ENCODE results near the gene AGPS. TPM values are rescaled to one million over a fixed set of nuclear protein-coding genes. Genes with fewer than 3 reads are reported as not detected.

AGPS gene
- total and polyA plus RNA-seq, 10 of the 15 experiments (the other 5 are each of a cell fraction or from before 2014, with no cell fraction given): 7.9 to 54.2 (median 38.7) TPM

- ChIA-PET POLR2A (interaction anchor here (0.6 to 0.9 kb wide), 3 partner anchors 10 to 47 kb away, joined by 3 to 5 read pairs (median 3); no protein-coding TSS in a partner anchor), SMC1A (ENCODE audit: uncharacterized antibody, unreplicated experiment) (interaction anchor here (0.6 to 5.0 kb wide), 8 partner anchors 9 to 230 kb away, joined by 3 to 52 read pairs (median 4); no protein-coding TSS in a partner anchor), CTCF (interaction anchor here (1.3 to 3.9 kb wide), 5 partner anchors 15 to 230 kb away, joined by 3 to 37 read pairs (median 15); no protein-coding TSS in a partner anchor), RAD21 (ENCODE audit: unreplicated experiment) (interaction anchor here (1.1 to 2.1 kb wide), 4 partner anchors 11 to 247 kb away, joined by 3 to 7 read pairs (median 4); no protein-coding TSS in a partner anchor)
- BruUV-seq (replicated peaks): no TSS peak
- H3K36me3 ChIP-seq (ENCODE audit: control insufficient read depth in 2 of 2, insufficient read depth in 2 of 2, low read length in 1 of 2): no peaks in the 10 kb centered on the region
- H3K4me2 ChIP-seq (ENCODE audit: control insufficient read depth, insufficient read depth): 0 out of 2 replicates have a peak overlapping the region, but pooled peaks have one; percentile 39
- ATAC-seq (no peak), FAIRE-seq (no peak), DNase-seq (ENCODE audit: low read depth, low spot score) (no peak)
- H3K9me3 ChIP-seq (replicated peaks; ENCODE audit: control insufficient read depth, insufficient read depth, low read length): no peaks in the 10 kb centered on the region
- no peak overlapping the region for H3K27ac ChIP-seq (ENCODE audit: control insufficient read depth, insufficient read depth)
- peak; percentile 49; the same call in 1 of the 2 replicates for TF ChIP-seq USF2 (IDR thresholded peaks at IDR 0.05; ENCODE audit: borderline replicate concordance, low read depth, low read length)
- TF ChIP-seq RELB (IDR thresholded peaks at IDR 0.05; ENCODE audit: low read depth): 0 out of 2 replicates have a peak, but pooled peaks have one; percentile 29
- TF ChIP-seq NFYA (IDR thresholded peaks at IDR 0.05; ENCODE audit: borderline replicate concordance, low read depth, low read length): no peak
- no peak for TF ChIP-seq ZBTB33 (IDR thresholded peaks at IDR 0.05)
- no peak for TF ChIP-seq GATAD2B (conservative IDR thresholded peaks at IDR 0.05; ENCODE audit: low read depth)
- TF ChIP-seq RAD51 (IDR thresholded peaks at IDR 0.05): peak; percentile 97
- no peak overlapping the region for H2AFZ ChIP-seq (ENCODE audit: control insufficient read depth, low read depth, low read length)
- H3K4me3 ChIP-seq: peak overlapping the region; percentile 30; the same call in 1 of the 2 replicates
- H3K79me2 ChIP-seq (ENCODE audit: control insufficient read depth, insufficient read depth, low read length): peaks cover 71% of the 10 kb centered on the region
- intact Hi-C loops (cut with micrococcal nuclease; ENCODE audit: unreplicated experiment) (loop anchor here (10.0 kb wide), 1 partner anchor 131 kb away; the partner anchor contains the start of gene NFE2L2), in situ Hi-C loops (cut with MboI) (no loop called here)
- H3K9ac ChIP-seq (ENCODE audit: control insufficient read depth, insufficient read depth, low read length): no peak overlapping the region
- H3K4me1 ChIP-seq (ENCODE audit: control insufficient read depth, insufficient read depth, low read length): peaks cover 22% of the 10 kb centered on the region
- H3K27me3 ChIP-seq (replicated peaks in 1 of 2; ENCODE audit: control insufficient read depth in 2 of 2, insufficient read depth in 2 of 2, low read length in 1 of 2): no peaks in the 10 kb centered on the region
- WGBS (ENCODE audit: insufficient coverage, insufficient replicate concordance, low lambda C conversion rate, missing lambda C conversion rate): 99% methylated on average over 3 of the region's 3 CpGs
- no peaks in the 10 kb centered on the region for H4K20me1 ChIP-seq (ENCODE audit: control insufficient read depth, insufficient read depth)
Measured at GRCh38 chr2:177395351-177396065, 2.9 kb downstream of the AGPS start.
